SK-N-SH (cell line): ENCODE data around the gene ESM1. TPM values are rescaled to one million over a fixed set of nuclear protein-coding genes. Genes with fewer than 3 reads are reported as not detected.

Source experiments
- CTCF ChIA-PET: fragments of 300-600, 350-600 bp; formaldehyde crosslinking; extraction: SDS; loops from one replicate; lab custom pipeline; 2021; lab: Yijun Ruan, JAX
- POLR2A ChIA-PET: fragments of 350-600 bp; sonication (Branson Sonifier 250); formaldehyde crosslinking; extraction: SDS; loops from one replicate; lab custom pipeline; 2020; ENCODE audit warnings: antibody characterized with exemption, inconsistent platforms; lab: Yijun Ruan, JAX
- DNase-seq: peaks from one replicate; pipeline ENCODE4 v3.0.0; 2012
- H2AFZ ChIP-seq: fragments of 200-600 bp; sonication (generic); 2 replicates; pipeline ENCODE4 v1.8.1; 2016; ENCODE audit warnings: antibody characterized with exemption, mild to moderate bottlenecking, low read depth
- H3F3A ChIP-seq: fragments of 200-600 bp; sonication (generic); replicated peaks from 2 replicates; pipeline ENCODE3; 2016; ENCODE audit warnings: antibody characterized with exemption, mild to moderate bottlenecking; ENCODE audit not compliant: insufficient read depth
- H3K27ac ChIP-seq, 2 experiments: fragments of 200-500 bp in 1 of 2; fragments of 200-600 bp in 1 of 2; sonication (Bioruptor generic) in 1 of 2; sonication (generic), shearing (Covaris generic) in 1 of 2; 2 replicates each; pipeline versions ENCODE4 v1.5.1 to v1.6.1; 2014 to 2016; ENCODE audit warnings: low read depth in 2 of 2, inconsistent platforms in 1 of 2, low read length in 1 of 2, mild to moderate bottlenecking in 1 of 2, mixed read lengths in 1 of 2
- H3K27me3 ChIP-seq: fragments of 200-600 bp; sonication (generic), shearing (Covaris generic); 2 replicates; pipeline ENCODE4 v1.6.1; 2016; ENCODE audit warnings: mixed run types; ENCODE audit not compliant: insufficient read depth
- H3K36me3 ChIP-seq, 2 experiments: fragments of 200-500 bp in 1 of 2; fragments of 200-600 bp in 1 of 2; sonication (Bioruptor generic) in 1 of 2; sonication (generic) in 1 of 2; replicated peaks in 1 of 2; 2 replicates each; pipeline versions ENCODE3 to v1.5.1; 2014 to 2016; ENCODE audit warnings: low read length in 1 of 2, mild to moderate bottlenecking in 1 of 2; ENCODE audit not compliant: insufficient read depth in 2 of 2, control insufficient read depth in 1 of 2
- H3K4me1 ChIP-seq, 2 experiments: fragments of 200-500 bp in 1 of 2; fragments of 200-600 bp in 1 of 2; sonication (Bioruptor generic) in 1 of 2; sonication (generic), shearing (Covaris generic) in 1 of 2; 2 replicates each; pipeline versions ENCODE4 v1.5.1 to v1.6.1; 2014 to 2016; ENCODE audit warnings: low read depth in 1 of 2, low read length in 1 of 2, mixed run types in 1 of 2; ENCODE audit not compliant: insufficient read depth in 2 of 2, control insufficient read depth in 1 of 2
- H3K4me2 ChIP-seq: fragments of 200-600 bp; sonication (generic), shearing (Covaris generic); 2 replicates; pipeline ENCODE4 v1.6.1; 2017; ENCODE audit warnings: mixed run types
- H3K4me3 ChIP-seq, 2 experiments: fragments of 200-500 bp in 1 of 2; fragments of 200-600 bp in 1 of 2; sonication (Bioruptor generic) in 1 of 2; sonication (generic), shearing (Covaris generic) in 1 of 2; 2 replicates each; pipeline versions ENCODE4 v1.5.1 to v1.8.1; 2014 to 2016; ENCODE audit warnings: low read depth in 2 of 2, inconsistent platforms in 1 of 2, low read length in 1 of 2, mild to moderate bottlenecking in 1 of 2, mixed read lengths in 1 of 2, moderate library complexity in 1 of 2
- H3K79me2 ChIP-seq: fragments of 200-600 bp; sonication (generic); 2 replicates; pipeline ENCODE4 v1.8.1; 2017; ENCODE audit warnings: mild to moderate bottlenecking; ENCODE audit not compliant: insufficient read depth
- H3K9ac ChIP-seq: fragments of 200-600 bp; sonication (generic); 2 replicates; pipeline ENCODE4 v1.6.1; 2017; ENCODE audit warnings: mixed run types
- H3K9me2 ChIP-seq: fragments of 200-600 bp; sonication (generic); 2 replicates; pipeline ENCODE4 v1.6.1; 2017; ENCODE audit warnings: mixed run types
- H3K9me3 ChIP-seq: fragments of 200-600 bp; sonication (generic); 2 replicates; pipeline ENCODE4 v1.6.1; 2017; ENCODE audit warnings: mixed run types, mild to moderate bottlenecking, moderate library complexity
- H4K20me1 ChIP-seq: fragments of 200-600 bp; sonication (generic); 2 replicates; pipeline ENCODE4 v1.6.1; 2017; ENCODE audit warnings: mild to moderate bottlenecking, mixed run types; ENCODE audit not compliant: insufficient read depth
- CHD2 ChIP-seq: fragments of 150-350 bp; IDR thresholded peaks from 2 replicates; pipeline ENCODE4 v1.6.1; 2018; ENCODE audit warnings: low read length; ENCODE audit not compliant: partially characterized antibody
- ELF1 ChIP-seq: IDR thresholded peaks from 2 replicates; pipeline ENCODE4 v1.4.0; 2012
- FOSL2 ChIP-seq: IDR thresholded peaks from 2 replicates; pipeline ENCODE4 v1.4.0; 2012; ENCODE audit warnings: low read depth, mild to moderate bottlenecking, moderate library complexity, borderline replicate concordance
- GABPA ChIP-seq: IDR thresholded peaks from 2 replicates; pipeline ENCODE4 v1.4.0; 2012; ENCODE audit warnings: low read depth, mild to moderate bottlenecking
- MAX ChIP-seq: IDR thresholded peaks from 2 replicates; pipeline ENCODE4 v1.4.0; 2012; ENCODE audit warnings: low read depth
- MEF2A ChIP-seq: IDR thresholded peaks from 2 replicates; pipeline ENCODE4 v1.4.0; 2012; ENCODE audit warnings: low read depth, borderline replicate concordance
- NFIC ChIP-seq: IDR thresholded peaks from 2 replicates; pipeline ENCODE4 v1.4.0; 2012; ENCODE audit warnings: borderline replicate concordance
- NRF1 ChIP-seq: IDR thresholded peaks from 2 replicates; pipeline ENCODE4 v1.6.1; 2012; ENCODE audit warnings: low read depth, mild to moderate bottlenecking, low read length
- POLR2AphosphoS5 ChIP-seq: IDR thresholded peaks from 2 replicates; pipeline ENCODE4 v1.6.1; 2012; ENCODE audit warnings: low read depth, low read length
- RAD21 ChIP-seq: IDR thresholded peaks from 2 replicates; pipeline ENCODE4 v1.6.1; 2012; ENCODE audit warnings: mild to moderate bottlenecking, low read length
- RCOR1 ChIP-seq: fragments of 150-350 bp; IDR thresholded peaks from 2 replicates; pipeline ENCODE4 v1.6.1; 2017; ENCODE audit warnings: antibody characterized with exemption, low read length
- RFX5 ChIP-seq: IDR thresholded peaks from 2 replicates; pipeline ENCODE4 v1.6.1; 2012; ENCODE audit warnings: mild to moderate bottlenecking, improper control_type of control experiment, low read length
- RXRA ChIP-seq: IDR thresholded peaks from 2 replicates; pipeline ENCODE4 v1.4.0; 2012; ENCODE audit warnings: low read depth, mild to moderate bottlenecking, borderline replicate concordance
- SMC3 ChIP-seq: IDR thresholded peaks from 2 replicates; pipeline ENCODE4 v1.6.1; 2012; ENCODE audit warnings: low read depth, low read length, improper control_type of control experiment
- TAF1 ChIP-seq: IDR thresholded peaks from 2 replicates; pipeline ENCODE4 v1.6.1; 2012; ENCODE audit warnings: low read depth, mild to moderate bottlenecking, low read length, moderate library complexity, borderline replicate concordance
- TEAD4 ChIP-seq: IDR thresholded peaks from 2 replicates; pipeline ENCODE4 v1.4.0; 2012; ENCODE audit warnings: mild to moderate bottlenecking, borderline replicate concordance; ENCODE audit not compliant: insufficient read depth
- YY1 ChIP-seq: IDR thresholded peaks from 2 replicates; pipeline ENCODE4 v1.4.0; 2012; ENCODE audit warnings: low read depth, mild to moderate bottlenecking
- WGBS: methylation state at CpG from one replicate; pipeline ENCODE4 v1.1.6; 2017; ENCODE audit warnings: low lambda C conversion rate; 5-methylcytosine and 5-hydroxymethylcytosine counted together
- polyA plus RNA-seq, 3 experiments: library from polyadenylated mRNA; depleted of rRNA; stranded (reverse); fragments of >200 nt; gene quantifications; 2 replicates each; pipeline ENCODE4 v1.2.3, GENCODE V29; 2012
- TF ChIP-seq, protein P1 (sequence below): fragments of 200-600 bp; sonication (generic); IDR thresholded peaks from 2 replicates; pipeline ENCODE4 v1.6.1; 2017; ENCODE audit warnings: antibody characterized with exemption, mild to moderate bottlenecking, moderate library complexity

ESM1 gene
- polyA plus RNA-seq, 1 of the 3 experiments (the other 2 are of a cell fraction) = 36.5 TPM

DNA sequence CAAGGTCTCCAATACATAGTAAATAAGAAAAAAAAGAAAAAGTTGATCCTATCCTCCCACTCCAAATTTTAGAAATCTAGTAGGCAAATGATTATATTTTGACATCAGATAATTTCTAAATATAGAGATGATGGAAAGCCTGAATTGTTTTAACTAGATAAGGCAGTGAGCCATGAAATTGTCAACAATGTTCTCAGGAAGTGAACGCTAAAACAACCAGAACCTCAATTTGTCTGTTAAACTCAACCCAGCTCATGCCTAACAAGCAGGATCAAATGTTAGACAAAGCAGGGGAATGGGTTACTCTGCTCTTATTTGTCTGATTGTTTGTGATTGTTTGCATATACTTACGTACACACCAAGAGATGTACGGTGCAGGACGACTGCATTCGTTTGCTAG lies 49.2 kb downstream of the ESM1 start:
- no peak overlapping the region for H3K27ac ChIP-seq
- POLR2A ChIA-PET = no interaction called here
- H3K4me2 ChIP-seq = no peak overlapping the region
- H3K9me3 ChIP-seq = no peaks in the 10 kb centered on the region
- H4K20me1 ChIP-seq = no peaks in the 10 kb centered on the region
- peaks cover 45% of the 10 kb centered on the region for H3K27me3 ChIP-seq
- no peaks in the 10 kb centered on the region for H3K9me2 ChIP-seq
- TF ChIP-seq RAD21 = no peak
- no peak for TF ChIP-seq RCOR1
- no peak for TF ChIP-seq MAX
- TF ChIP-seq NRF1 = no peak
- TF ChIP-seq, protein P1, sequence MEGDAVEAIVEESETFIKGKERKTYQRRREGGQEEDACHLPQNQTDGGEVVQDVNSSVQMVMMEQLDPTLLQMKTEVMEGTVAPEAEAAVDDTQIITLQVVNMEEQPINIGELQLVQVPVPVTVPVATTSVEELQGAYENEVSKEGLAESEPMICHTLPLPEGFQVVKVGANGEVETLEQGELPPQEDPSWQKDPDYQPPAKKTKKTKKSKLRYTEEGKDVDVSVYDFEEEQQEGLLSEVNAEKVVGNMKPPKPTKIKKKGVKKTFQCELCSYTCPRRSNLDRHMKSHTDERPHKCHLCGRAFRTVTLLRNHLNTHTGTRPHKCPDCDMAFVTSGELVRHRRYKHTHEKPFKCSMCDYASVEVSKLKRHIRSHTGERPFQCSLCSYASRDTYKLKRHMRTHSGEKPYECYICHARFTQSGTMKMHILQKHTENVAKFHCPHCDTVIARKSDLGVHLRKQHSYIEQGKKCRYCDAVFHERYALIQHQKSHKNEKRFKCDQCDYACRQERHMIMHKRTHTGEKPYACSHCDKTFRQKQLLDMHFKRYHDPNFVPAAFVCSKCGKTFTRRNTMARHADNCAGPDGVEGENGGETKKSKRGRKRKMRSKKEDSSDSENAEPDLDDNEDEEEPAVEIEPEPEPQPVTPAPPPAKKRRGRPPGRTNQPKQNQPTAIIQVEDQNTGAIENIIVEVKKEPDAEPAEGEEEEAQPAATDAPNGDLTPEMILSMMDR = no peak
- no peak for TF ChIP-seq RFX5
- TF ChIP-seq POLR2AphosphoS5 = no peak
- no peak overlapping the region for H2AFZ ChIP-seq
- H3K79me2 ChIP-seq = no peaks in the 10 kb centered on the region
- no peaks in the 10 kb centered on the region for H3F3A ChIP-seq
- CTCF ChIA-PET = interaction anchor here (1.3 kb wide), 1 partner anchor 8 kb away, joined by 4 read pairs; no protein-coding TSS in a partner anchor
- no peaks in the 10 kb centered on the region for H3K4me1 ChIP-seq
- H3K9ac ChIP-seq = no peak overlapping the region
- WGBS = 12% methylated on average over 5 of the region's 5 CpGs
- H3K36me3 ChIP-seq = no peaks in the 10 kb centered on the region
- no peak for DNase-seq
- no peak overlapping the region for H3K4me3 ChIP-seq

- no peak for DNase-seq
- Histone ChIP-seq H3K27me3 (peaks cover 43% of the 10 kb centered on the region), H4K20me1 (no peaks in the 10 kb centered on the region), H3K9ac (no peak overlapping the region), H3K4me1 (no peaks in the 10 kb centered on the region), H3K4me2 (no peak overlapping the region), H2AFZ (no peak overlapping the region), H3K36me3 (no peaks in the 10 kb centered on the region), H3K27ac (no peak overlapping the region), H3K79me2 (no peaks in the 10 kb centered on the region), H3F3A (no peaks in the 10 kb centered on the region), H3K9me2 (no peaks in the 10 kb centered on the region), H3K4me3 (no peak overlapping the region), H3K9me3 (no peaks in the 10 kb centered on the region)
- ChIA-PET CTCF (no interaction called here), POLR2A (no interaction called here)
- 27% methylated on average over 6 of the region's 6 CpGs for WGBS
- no peak for TF ChIP-seq SMC3
- no peak for TF ChIP-seq NRF1
- TF ChIP-seq TAF1 = no peak
- TF ChIP-seq GABPA = no peak
- TF ChIP-seq CHD2 = no peak
- TF ChIP-seq MAX = no peak
- TF ChIP-seq RXRA = no peak
- TF ChIP-seq, protein P1 = no peak
- no peak for TF ChIP-seq ELF1
- no peak for TF ChIP-seq NFIC
- TF ChIP-seq MEF2A = no peak
- TF ChIP-seq YY1 = no peak
- no peak for TF ChIP-seq RAD21
- no peak for TF ChIP-seq FOSL2
- no peak for TF ChIP-seq RCOR1
- no peak for TF ChIP-seq TEAD4
Observed at GRCh38 chr5:54932789-54933188, 52.6 kb downstream of the ESM1 start.
